Astrocyte (in vitro differentiated cells and primary cell): ENCODE measurements around the gene SOX5. TPM values are rescaled to one million over a fixed set of nuclear protein-coding genes. Genes with fewer than 3 reads are reported as not detected.

ENCODE experiments used
- DNase-seq: peaks from one replicate; pipeline ENCODE4 v3.0.0-alpha.2; 2010; ENCODE audit warnings: low read depth
- FAIRE-seq: peaks from 2 replicates; lab custom pipeline; 2011; peaks lifted over from hg19 to GRCh38; lab: Jason Lieb, UNC
- H2AFZ ChIP-seq: 2 replicates; pipeline ENCODE4 v1.6.0; 2012; ENCODE audit warnings: low read depth, low read length, inconsistent platforms
- H3K27ac ChIP-seq: 2 replicates; pipeline ENCODE4 v1.5.1; 2011; ENCODE audit warnings: low read depth, low read length, inconsistent platforms
- H3K27me3 ChIP-seq: 2 replicates; pipeline ENCODE4 v1.6.0; 2011; ENCODE audit warnings: low read length, inconsistent platforms; ENCODE audit not compliant: insufficient read depth
- H3K36me3 ChIP-seq: 2 replicates; pipeline ENCODE4 v1.5.1; 2011; ENCODE audit warnings: low read length, inconsistent platforms; ENCODE audit not compliant: insufficient read depth
- H3K4me1 ChIP-seq: 2 replicates; pipeline ENCODE4 v1.5.1; 2011; ENCODE audit warnings: low read length, inconsistent platforms; ENCODE audit not compliant: insufficient read depth
- H3K4me2 ChIP-seq: 2 replicates; pipeline ENCODE4 v1.6.0; 2012; ENCODE audit warnings: low read length, inconsistent platforms
- H3K4me3 ChIP-seq: 2 replicates; pipeline ENCODE4 v1.5.1; 2011; ENCODE audit warnings: low read depth, mild to moderate bottlenecking, low read length, inconsistent platforms; ENCODE audit not compliant: insufficient read depth
- H3K79me2 ChIP-seq: 2 replicates; pipeline ENCODE4 v1.6.0; 2012; ENCODE audit warnings: mild to moderate bottlenecking, low read length, inconsistent platforms; ENCODE audit not compliant: insufficient read depth
- H3K9ac ChIP-seq: 2 replicates; pipeline ENCODE4 v1.6.0; 2012; ENCODE audit warnings: mild to moderate bottlenecking, low read length, inconsistent platforms
- H3K9me3 ChIP-seq: 2 replicates; pipeline ENCODE4 v1.5.1; 2012; ENCODE audit warnings: low read depth, mild to moderate bottlenecking, low read length, inconsistent platforms; ENCODE audit not compliant: insufficient read depth
- H4K20me1 ChIP-seq: 2 replicates; pipeline ENCODE4 v1.6.0; 2012; ENCODE audit warnings: low read length, inconsistent platforms; ENCODE audit not compliant: insufficient read depth
- H3K27ac Mint-ChIP-seq: one replicate; pipeline ENCODE4 v1.8.0; 2021; ENCODE audit warnings: mild to moderate bottlenecking, mixed read lengths; ENCODE audit not compliant: unreplicated experiment
- H3K27me3 Mint-ChIP-seq: one replicate; pipeline ENCODE4 v1.8.0; 2021; ENCODE audit warnings: low read depth, mixed read lengths; ENCODE audit not compliant: unreplicated experiment
- H3K36me3 Mint-ChIP-seq: one replicate; pipeline ENCODE4 v1.8.0; 2021; ENCODE audit warnings: low read depth, mixed read lengths; ENCODE audit not compliant: unreplicated experiment
- H3K4me1 Mint-ChIP-seq: one replicate; pipeline ENCODE4 v1.8.0; 2021; ENCODE audit warnings: low read depth, mixed read lengths; ENCODE audit not compliant: unreplicated experiment
- H3K4me3 Mint-ChIP-seq: one replicate; pipeline ENCODE4 v1.8.0; 2021; ENCODE audit warnings: mild to moderate bottlenecking, moderate library complexity, mixed read lengths; ENCODE audit not compliant: unreplicated experiment
- H3K9me3 Mint-ChIP-seq: one replicate; pipeline ENCODE4 v1.8.0; 2021; ENCODE audit warnings: mild to moderate bottlenecking, mixed read lengths; ENCODE audit not compliant: unreplicated experiment
- EZH2 ChIP-seq: IDR thresholded peaks from 2 replicates; pipeline ENCODE4 v1.6.1; 2012; ENCODE audit warnings: mild to moderate bottlenecking, low read length, inconsistent platforms; ENCODE audit not compliant: insufficient read depth
- total RNA-seq: library from RNA; stranded (reverse); gene quantifications from 2 replicates; pipeline ENCODE4 v1.2.1, GENCODE V29; 2021
- TF ChIP-seq, protein P1 (sequence below): IDR thresholded peaks from 2 replicates; pipeline ENCODE4 v1.5.1; 2011; ENCODE audit warnings: low read depth, mild to moderate bottlenecking, inconsistent platforms, low read length, moderate library complexity; ENCODE audit not compliant: insufficient read depth

SOX5 gene
- total RNA-seq, 1 donor from 2014 or later = 13.7 TPM

DNA sequence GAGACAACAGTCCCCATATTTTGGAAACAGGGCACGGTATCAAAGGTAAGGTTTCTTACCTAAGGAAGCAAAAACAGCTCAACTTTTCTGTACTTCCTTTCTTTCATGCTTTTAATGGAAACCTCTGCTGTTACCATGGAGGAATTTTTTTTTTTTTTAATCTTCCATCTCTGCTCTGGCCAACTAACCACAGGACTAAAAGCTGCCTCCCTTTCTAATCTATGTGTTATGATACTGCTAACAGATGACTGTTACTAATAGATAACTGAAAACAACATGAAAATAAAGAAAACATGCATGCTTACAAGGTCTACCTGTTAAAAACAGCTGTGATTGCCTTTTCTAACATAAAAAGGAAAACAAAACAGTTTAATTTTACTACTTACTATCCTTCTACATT is 168.4 kb downstream of the SOX5 start:
- H3K4me1 ChIP-seq = no peaks in the 10 kb centered on the region
- peaks cover 6% of the 10 kb centered on the region for H3K4me1 Mint-ChIP-seq
- no peaks in the 10 kb centered on the region for H3K79me2 ChIP-seq
- H3K27ac Mint-ChIP-seq = no peak overlapping the region
- H3K9ac ChIP-seq = no peak overlapping the region
- no peaks in the 10 kb centered on the region for H3K27me3 ChIP-seq
- H3K27ac ChIP-seq = no peak overlapping the region
- no peaks in the 10 kb centered on the region for H3K36me3 Mint-ChIP-seq
- H4K20me1 ChIP-seq = no peaks in the 10 kb centered on the region
- no peaks in the 10 kb centered on the region for H3K36me3 ChIP-seq
- FAIRE-seq (no peak), DNase-seq (no peak)
- TF ChIP-seq EZH2 = no peak
- TF ChIP-seq, protein P1, sequence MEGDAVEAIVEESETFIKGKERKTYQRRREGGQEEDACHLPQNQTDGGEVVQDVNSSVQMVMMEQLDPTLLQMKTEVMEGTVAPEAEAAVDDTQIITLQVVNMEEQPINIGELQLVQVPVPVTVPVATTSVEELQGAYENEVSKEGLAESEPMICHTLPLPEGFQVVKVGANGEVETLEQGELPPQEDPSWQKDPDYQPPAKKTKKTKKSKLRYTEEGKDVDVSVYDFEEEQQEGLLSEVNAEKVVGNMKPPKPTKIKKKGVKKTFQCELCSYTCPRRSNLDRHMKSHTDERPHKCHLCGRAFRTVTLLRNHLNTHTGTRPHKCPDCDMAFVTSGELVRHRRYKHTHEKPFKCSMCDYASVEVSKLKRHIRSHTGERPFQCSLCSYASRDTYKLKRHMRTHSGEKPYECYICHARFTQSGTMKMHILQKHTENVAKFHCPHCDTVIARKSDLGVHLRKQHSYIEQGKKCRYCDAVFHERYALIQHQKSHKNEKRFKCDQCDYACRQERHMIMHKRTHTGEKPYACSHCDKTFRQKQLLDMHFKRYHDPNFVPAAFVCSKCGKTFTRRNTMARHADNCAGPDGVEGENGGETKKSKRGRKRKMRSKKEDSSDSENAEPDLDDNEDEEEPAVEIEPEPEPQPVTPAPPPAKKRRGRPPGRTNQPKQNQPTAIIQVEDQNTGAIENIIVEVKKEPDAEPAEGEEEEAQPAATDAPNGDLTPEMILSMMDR = no peak
- no peaks in the 10 kb centered on the region for H3K27me3 Mint-ChIP-seq
- H3K9me3 ChIP-seq = no peaks in the 10 kb centered on the region
- H3K4me2 ChIP-seq = no peak overlapping the region
- H2AFZ ChIP-seq = no peak overlapping the region
- H3K4me3 ChIP-seq = no peak overlapping the region
- H3K9me3 Mint-ChIP-seq = no peaks in the 10 kb centered on the region
- no peak overlapping the region for H3K4me3 Mint-ChIP-seq

DNA sequence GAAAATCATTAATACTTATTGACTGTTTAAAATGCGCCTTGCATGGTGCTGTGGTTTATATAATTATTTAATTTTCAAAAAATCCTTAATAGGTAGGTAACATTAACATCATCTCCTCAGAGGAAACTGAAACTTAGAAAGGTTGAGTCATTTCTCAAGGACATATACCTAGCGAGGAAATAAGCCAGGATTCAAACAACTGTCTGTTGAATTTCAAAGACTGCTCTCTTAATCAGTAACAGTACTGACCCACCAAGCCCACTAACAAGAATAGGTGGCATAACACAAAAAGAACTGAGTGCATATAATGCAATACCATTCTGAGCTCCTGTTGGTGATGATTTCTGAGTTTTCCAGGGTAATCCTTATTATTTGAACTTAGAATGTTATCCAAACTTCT is 174.3 kb downstream of the SOX5 start:
- Histone ChIP-seq H3K9me3 (no peaks in the 10 kb centered on the region), H3K4me2 (no peak overlapping the region), H3K79me2 (no peaks in the 10 kb centered on the region), H3K4me3 (no peak overlapping the region), H3K4me1 (no peaks in the 10 kb centered on the region), H4K20me1 (no peaks in the 10 kb centered on the region), H2AFZ (no peak overlapping the region), H3K27me3 (no peaks in the 10 kb centered on the region), H3K27ac (no peak overlapping the region), H3K36me3 (no peaks in the 10 kb centered on the region), H3K9ac (no peak overlapping the region)
- Mint-ChIP-seq H3K27me3 (no peaks in the 10 kb centered on the region), H3K36me3 (no peaks in the 10 kb centered on the region), H3K27ac (no peak overlapping the region), H3K9me3 (no peaks in the 10 kb centered on the region), H3K4me1 (peaks cover 16% of the 10 kb centered on the region), H3K4me3 (no peak overlapping the region)
- TF ChIP-seq, protein P1 = no peak
- no peak for TF ChIP-seq EZH2
- DNase-seq = no peak
- no peak for FAIRE-seq

DNA sequence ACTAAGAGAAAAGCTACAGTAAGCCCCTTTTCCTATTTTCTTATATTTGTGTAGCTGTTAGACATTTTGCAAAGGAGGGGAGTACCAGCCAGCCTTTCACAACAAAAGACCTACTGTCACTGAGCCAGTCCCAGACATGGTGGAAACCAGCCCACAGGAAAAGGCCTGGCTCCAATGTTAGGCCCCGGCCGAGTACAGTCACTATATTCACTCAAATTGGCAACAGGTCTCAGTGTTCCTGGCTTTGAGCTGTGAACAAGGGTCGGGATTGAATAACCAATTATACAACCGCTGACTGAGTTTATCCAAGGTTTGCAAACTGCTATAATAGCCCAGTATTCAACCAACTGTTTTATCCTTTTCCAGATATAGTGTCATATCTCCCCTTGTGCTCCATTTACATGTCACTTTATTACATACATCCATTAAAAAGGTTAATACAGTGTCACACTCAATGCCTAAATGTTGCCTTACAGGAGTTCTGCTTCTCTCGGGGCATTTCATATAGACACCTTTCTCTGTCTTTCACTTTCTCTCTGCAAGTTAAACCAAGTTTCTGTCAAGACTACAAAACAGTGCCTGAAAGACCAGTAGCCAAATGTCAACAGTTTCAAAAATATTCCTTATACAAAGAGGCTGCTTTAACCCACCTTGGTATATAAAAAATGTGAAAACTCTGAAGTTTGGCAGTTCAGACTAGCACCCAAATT is 178.1 kb downstream of the SOX5 start:
- FAIRE-seq = no peak
- H3K4me1 ChIP-seq = peaks cover 4% of the 10 kb centered on the region
- peak; percentile 3 for DNase-seq
- peaks cover 31% of the 10 kb centered on the region for H3K4me1 Mint-ChIP-seq
- H3K27me3 ChIP-seq = no peaks in the 10 kb centered on the region
- no peak overlapping the region for H2AFZ ChIP-seq
- no peak overlapping the region for H3K27ac Mint-ChIP-seq
- no peaks in the 10 kb centered on the region for H3K27me3 Mint-ChIP-seq
- no peaks in the 10 kb centered on the region for H3K79me2 ChIP-seq
- no peak overlapping the region for H3K4me2 ChIP-seq
- H3K9me3 ChIP-seq = no peaks in the 10 kb centered on the region
- no peak for TF ChIP-seq EZH2
- TF ChIP-seq, protein P1 = no peak
- no peak overlapping the region for H3K9ac ChIP-seq
- no peaks in the 10 kb centered on the region for H3K36me3 ChIP-seq
- H4K20me1 ChIP-seq = no peaks in the 10 kb centered on the region
- H3K36me3 Mint-ChIP-seq = no peaks in the 10 kb centered on the region
- no peak overlapping the region for H3K4me3 ChIP-seq
- H3K9me3 Mint-ChIP-seq = no peaks in the 10 kb centered on the region
- no peak overlapping the region for H3K27ac ChIP-seq
- H3K4me3 Mint-ChIP-seq = no peak overlapping the region
